Stimulated activated CD8-positive, alpha-beta memory T cell treated with anti-CD3 and anti-CD28 coated beads, Interleukin-4, amount 100 ng/mL, for 4 hours (primary cell): ENCODE results near the gene PTPRK.

Experiments
- DNase-seq, 2 donors: peaks; one replicate each; pipeline ENCODE4 v3.0.0-alpha.2; 2020; ENCODE audit warnings: low read depth in 2 of 2, low spot score in 1 of 2

Gene PTPRK

GRCh38 chr6:128155826-128156225, 364.6 kb downstream of the PTPRK start:
- DNase-seq, result no peak

- DNase-seq, result no peak
Measured at GRCh38 chr6:128152551-128152950, 367.8 kb downstream of the PTPRK start.

GRCh38 chr6:128150376-128150775, 370.0 kb downstream of the PTPRK start:
- no peak for DNase-seq

- DNase-seq, result no peak
Measured at GRCh38 chr6:128149796-128150195, 370.6 kb downstream of the PTPRK start.

GRCh38 chr6:128144320-128144719, 376.1 kb downstream of the PTPRK start:
- no peak for DNase-seq

GRCh38 chr6:128141932-128142331, 378.5 kb downstream of the PTPRK start:
- DNase-seq, result no peak

GRCh38 chr6:128139519-128139918, 380.9 kb downstream of the PTPRK start:
- no peak for DNase-seq

GRCh38 chr6:128138694-128139093, 381.7 kb downstream of the PTPRK start:
- DNase-seq, result no peak

GRCh38 chr6:128135325-128135724, 385.1 kb downstream of the PTPRK start:
- no peak for DNase-seq

- DNase-seq, result no peak
Measured at GRCh38 chr6:128131566-128131965, 388.8 kb downstream of the PTPRK start.

- no peak for DNase-seq
Measured at GRCh38 chr6:128131036-128131435, 389.4 kb downstream of the PTPRK start.

- no peak for DNase-seq
Measured at GRCh38 chr6:128129679-128130078, 390.7 kb downstream of the PTPRK start.

GRCh38 chr6:128127650-128128049, 392.7 kb downstream of the PTPRK start:
- no peak for DNase-seq

GRCh38 chr6:128124713-128125112, 395.7 kb downstream of the PTPRK start:
- no peak for DNase-seq

- DNase-seq, result no peak
Measured at GRCh38 chr6:128121610-128122009, 398.8 kb downstream of the PTPRK start.

GRCh38 chr6:128121190-128121589, 399.2 kb downstream of the PTPRK start:
- DNase-seq, result no peak

GRCh38 chr6:128118401-128118800, 402.0 kb downstream of the PTPRK start:
- DNase-seq, result no peak

GRCh38 chr6:128117916-128118315, 402.5 kb downstream of the PTPRK start:
- no peak for DNase-seq

GRCh38 chr6:128114164-128114563, 406.2 kb downstream of the PTPRK start:
- no peak for DNase-seq

- no peak for DNase-seq
Measured at GRCh38 chr6:128112494-128112893, 407.9 kb downstream of the PTPRK start.

- no peak for DNase-seq
Measured at GRCh38 chr6:128111096-128111495, 409.3 kb downstream of the PTPRK start.

- no peak for DNase-seq
Measured at GRCh38 chr6:128107682-128108081, 412.7 kb downstream of the PTPRK start.

GRCh38 chr6:128099571-128100197, 420.7 kb downstream of the PTPRK start:
- DNase-seq, result no peak
